Stimulated activated CD4-positive, alpha-beta T cell treated with anti-CD3 and anti-CD28 coated beads, Interleukin-4, amount 100 ng/mL, for 48 hours (primary cell): ENCODE results near the gene RBM5.

ENCODE experiments used
- DNase-seq, 2 donors: peaks; one replicate each; pipeline ENCODE4 v3.0.0-alpha.2; 2020; ENCODE audit warnings: low read depth in 2 of 2

Gene RBM5

DNA sequence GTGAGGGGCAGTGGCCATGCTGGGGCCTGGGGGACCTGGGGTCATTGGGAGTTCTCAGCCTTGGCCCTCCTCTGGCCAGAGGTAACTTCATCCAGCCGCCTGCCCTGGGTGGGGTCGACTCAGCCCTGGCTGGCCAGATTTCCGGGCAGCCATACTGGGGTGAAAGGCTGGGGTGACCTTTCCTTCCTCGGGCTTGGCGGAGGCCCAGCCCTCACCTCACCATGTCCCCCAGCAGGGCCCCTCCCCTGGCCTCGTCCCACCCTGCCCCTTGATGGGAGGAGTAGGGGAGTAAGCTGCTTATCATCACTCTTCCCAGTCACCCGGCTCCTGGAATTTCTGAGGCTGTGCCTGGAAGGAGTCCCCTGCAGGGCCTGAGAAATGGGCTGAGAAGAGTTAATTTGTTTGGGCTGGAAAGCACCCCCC is 71.9 kb downstream of the RBM5 start:
- no peak for DNase-seq

DNA sequence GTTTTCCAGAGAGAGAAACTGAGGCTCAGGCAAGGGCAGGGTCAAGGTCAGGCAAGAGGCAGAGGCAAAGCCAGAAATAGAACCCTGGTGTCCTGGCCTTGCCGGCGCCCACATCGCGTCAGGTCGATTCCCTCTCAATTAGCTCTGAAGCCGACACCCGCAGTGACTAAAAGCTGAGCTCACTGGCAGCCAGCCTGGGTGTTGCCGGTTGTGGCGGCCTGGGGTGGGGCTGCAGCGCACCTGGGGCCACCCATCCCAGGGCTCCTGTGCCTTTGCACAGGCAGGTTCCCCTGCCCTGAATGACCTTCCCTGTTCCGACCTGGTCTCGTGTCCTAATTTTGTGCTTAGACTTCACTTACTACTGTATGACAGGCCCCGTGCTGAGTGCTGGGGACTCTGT is 72.6 kb downstream of the RBM5 start:
- DNase-seq = no peak

DNA sequence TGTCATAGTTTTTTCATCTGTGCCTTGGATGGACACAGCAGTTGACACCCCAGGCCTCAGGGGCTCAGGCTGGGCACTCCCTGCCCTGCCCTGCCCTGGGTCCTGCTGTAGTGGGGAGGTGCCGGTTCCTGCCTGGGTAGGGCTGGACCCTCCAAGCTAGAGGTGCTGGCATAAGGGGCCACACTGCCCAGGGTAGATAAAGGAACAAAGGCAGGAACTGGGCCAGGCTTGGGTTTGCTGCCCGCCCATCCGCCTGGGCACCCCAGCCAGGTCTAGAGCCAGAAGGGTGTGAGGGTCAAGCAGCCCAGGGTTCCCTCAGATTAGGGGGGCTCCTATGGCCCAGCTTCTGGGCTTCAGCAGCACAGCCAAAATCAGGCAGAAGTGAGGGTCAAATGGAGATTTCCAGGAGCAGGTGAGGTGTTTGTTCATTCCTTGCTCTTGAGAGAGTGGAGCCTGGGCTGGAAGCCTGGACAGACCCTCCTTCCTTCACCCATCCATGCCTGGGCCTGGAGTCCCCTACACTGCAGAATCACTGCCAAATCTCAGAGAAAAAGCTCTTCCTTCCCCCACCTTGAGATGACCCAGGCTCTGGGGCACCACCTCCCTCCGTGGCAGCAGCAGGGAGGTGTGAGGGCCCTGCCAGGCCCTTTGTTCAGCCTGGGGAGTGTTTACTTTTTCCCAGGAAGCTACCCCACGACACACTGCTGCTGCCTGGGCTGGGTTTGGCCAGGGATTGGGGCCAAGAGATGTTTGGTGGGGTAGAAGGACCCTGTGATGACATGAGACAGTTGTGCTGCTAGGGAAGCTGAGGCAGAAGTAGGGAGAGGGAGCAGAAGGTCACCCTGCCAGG is 73.5 kb downstream of the RBM5 start:
- no peak for DNase-seq

DNA sequence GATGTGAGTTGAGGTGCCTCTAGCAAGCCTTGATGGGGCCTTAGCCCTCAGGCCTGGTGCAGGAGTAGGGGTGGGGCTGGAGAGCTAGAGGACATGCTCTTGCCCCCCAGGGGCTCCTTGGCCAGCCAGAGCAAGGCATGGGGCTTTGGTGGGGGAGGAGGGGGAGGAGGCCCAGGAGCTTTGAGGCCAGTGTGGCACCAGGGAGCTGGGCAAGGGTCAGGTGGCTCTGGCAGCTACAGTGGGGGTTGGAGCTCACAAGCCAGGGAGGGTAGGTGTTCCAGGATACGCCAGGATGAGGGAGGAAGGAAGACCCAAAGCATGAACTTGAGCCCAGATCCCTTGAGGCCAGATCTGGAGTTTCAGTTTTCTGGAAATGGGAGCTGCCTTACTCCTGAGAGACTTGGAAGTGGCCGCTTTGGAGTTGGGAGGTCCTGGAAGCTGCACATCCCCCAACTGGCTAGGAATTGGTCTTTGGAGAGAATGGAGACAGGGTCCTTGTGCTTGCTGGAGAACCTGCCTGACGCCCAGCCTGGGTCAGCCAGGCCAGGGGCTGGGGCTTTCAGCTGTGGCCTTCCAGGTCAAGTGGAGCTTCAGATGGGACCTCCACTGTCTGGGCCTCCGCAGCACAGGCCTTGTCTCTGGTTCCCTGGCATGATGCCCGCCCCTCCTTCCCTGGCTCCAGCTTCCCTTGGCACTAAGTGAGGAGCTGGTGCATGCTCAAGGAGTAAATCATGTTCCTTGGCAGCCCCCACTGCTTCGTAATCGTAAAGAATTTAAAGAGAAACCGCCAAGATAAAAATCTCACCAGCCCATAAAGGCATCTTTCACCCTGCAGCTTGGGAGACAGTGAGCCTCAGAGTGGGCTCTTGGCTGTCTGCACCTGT is 75.1 kb downstream of the RBM5 start:
- DNase-seq = no peak

DNA sequence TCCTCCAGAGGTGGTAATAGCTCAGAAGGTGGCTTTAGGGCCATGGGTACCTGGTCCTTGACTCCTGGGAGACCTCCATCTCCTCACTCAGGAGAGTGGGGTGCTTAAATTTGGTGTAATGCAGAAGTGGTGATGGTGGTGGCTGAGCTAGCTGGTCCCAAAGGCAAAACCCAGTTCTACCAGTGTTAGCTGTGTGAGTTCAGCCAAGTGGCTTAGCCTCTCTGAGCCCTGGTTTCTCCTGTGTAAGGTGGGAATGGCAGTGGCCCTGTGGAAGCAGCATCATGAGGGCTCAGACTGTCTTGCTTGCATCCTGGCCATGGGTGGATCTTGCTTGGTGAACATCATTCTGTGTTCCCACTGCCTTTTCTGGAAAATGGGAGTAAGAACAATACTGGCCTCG is 75.8 kb downstream of the RBM5 start:
- no peak for DNase-seq

DNA sequence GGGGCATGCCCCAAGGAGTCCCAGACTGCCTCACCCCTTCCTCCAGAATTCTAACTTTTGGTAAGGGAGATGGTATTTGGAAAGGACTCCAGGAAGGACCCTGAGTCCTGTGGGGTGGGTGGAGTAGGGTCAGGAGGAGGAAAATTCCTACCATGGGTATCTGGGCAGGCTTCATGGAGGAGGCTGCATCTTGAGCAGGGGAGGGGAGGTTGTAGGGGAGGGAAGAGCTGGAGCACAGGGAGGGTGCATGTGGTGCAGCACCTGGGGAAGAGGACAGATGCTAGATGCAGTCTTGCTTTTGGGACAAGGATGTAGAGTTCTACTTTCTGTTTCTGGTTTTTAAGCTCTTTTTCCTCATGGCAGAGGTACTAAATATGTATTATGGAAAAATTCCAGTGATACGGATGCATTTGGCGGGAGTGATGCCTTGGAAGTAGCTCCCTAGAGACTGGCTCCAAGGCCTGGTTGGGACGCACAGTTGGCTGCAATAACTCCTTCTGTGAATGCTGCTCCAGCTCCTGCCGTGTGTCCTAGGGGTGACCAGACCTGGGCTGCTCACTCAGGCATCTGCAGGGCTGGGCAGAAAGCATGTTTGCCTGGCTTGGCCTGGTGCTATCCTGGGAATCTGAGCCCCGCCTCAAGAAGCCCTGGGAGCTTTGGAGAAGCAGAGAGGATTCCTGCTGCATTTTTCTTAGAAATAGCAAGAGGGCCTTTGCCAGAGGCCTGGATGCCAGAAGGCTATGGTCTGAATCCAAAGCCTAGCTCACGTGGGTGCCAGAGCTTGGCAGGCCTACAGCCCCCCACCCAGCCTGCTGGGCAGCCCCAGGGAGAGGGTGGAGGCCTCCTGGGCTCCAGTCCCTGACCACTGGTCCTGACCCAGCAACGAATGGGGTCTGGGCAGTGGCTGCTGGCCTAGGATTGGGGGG is 76.5 kb downstream of the RBM5 start:
- DNase-seq = no peak

DNA sequence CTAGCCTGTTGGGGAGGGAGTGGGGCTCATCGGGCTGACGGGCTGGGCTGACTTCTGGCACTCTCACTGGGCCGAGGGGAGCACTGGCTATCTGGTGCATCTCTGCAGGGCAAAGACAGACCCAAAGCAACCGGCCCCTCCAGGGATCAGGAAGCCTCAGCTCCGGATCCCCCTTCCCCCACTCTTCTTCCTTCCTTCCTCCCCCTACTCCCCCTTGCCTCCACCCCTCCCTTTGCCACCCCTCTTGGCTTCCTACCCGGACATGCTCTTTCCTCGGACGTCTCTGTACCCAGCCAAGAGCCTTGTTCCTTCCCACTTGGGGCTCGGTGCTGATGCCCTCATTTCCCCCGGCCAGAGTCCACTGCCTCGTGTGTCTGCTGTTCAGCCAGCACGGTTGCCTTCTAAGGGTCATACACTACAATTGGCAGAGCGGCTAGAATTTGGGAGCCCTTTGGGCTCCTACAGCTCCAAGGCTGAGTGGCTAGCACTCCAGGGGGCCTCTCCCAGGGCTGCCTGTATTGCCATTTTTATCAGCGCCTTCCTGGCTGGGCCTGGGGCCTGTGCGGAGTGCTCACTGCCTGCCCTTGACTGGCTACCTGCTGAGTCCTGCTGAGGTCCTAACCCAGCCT is 77.3 kb downstream of the RBM5 start:
- DNase-seq = no peak

DNA sequence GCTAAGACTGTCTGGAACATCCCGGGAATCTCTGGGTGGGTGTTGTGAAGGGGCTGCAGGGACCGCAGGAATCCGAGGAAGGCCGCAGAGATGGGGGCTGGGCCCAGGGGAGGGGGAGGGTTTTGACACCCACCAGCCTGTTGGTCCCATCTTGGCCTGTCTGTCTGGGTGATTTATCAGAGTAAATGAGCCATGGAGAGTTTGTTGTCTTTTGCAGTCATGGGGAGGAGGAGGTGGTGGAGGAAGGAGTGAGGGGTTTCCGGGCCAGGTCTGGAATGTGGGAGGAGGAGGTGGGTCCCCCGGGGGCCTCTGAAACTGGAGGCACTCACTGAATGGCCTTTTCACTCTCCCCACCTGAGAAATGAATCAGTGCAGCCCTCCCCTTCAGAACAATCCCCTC is 77.9 kb downstream of the RBM5 start:
- no peak for DNase-seq

DNA sequence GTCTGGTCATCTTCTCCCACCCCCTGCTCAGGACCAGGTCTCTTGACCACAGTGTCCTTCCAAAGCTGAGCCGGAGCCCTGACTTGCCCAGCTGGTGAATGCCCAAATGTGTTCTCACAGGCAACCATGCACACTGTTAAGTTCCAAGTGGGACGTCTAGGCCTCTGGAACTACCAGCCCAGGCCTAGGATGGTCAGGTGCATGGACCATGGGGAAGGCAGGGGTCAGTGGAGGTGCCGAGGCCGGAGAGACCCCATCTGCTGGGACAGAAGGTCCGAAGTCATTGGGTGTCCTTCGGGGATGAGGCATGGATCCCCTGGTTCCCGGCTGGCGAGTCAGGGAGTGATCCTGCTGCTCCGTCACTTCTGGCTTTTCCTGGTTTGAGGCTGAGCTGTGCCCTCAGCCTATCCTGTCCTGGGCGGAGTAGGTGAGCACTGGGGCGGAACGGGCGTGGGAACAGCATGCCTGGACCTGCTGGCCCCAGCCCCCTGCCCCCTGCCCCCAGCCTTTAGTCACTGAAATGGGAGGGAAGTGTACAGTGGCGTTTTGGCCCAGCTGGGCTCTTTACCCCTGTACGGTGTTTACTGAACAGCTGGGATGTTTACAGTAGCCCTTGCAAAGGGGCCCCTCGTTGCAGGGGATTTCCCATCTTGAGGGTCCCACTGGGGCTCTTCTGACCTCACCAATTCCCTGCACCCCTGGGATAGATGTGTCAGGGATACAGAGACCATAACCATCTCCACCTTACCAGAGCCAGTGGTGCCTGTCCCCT is 78.5 kb downstream of the RBM5 start:
- no peak for DNase-seq

DNA sequence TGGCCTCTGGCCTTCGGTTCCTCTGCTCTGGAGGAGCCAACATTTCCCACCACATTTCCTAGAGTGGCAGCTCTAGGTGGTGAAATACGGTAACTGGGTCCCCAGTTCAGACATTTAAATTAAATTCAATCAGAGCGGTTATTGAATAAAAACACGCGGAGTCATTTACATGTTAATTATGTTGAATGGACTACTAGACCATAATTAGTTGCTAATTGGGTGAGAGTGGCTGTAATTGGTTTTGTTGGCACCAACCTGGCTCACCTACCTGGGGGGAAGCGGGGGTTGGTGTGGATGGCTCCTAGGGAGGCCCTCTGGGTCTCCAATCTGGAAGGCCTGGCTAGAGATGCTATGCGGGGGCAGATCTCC is 79.1 kb downstream of the RBM5 start:
- DNase-seq = no peak

DNA sequence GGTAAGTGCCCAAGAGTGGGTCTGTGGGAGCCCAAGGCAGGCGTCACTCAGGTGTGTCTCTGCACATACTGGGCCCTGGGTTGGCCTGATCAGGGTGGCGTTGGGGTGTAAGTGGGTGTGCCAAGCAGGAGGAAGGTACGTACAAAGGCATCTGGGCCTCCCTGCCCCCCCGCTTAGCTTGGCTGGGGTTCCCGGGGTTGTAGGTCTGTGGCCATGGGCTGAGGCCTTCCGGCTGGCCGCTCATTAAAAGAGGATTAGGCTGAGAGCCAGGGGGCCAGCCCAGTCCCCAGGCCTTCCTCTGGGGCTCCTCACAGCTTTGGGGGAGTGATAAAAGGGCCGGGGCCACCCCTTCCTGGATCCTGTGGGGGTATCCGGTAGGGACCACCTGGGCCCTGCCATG is 79.7 kb downstream of the RBM5 start:
- DNase-seq = no peak
